Activated CD8-positive, alpha-beta T cell treated with anti-CD3 and anti-CD28 coated beads for 36 hours (primary cell): ENCODE results near the gene DNA2. TPM values are rescaled to one million over a fixed set of nuclear protein-coding genes. Genes with fewer than 3 reads are reported as not detected.

Source experiments
- ATAC-seq: fragments of 200-7000 bp; cut with Tn5 transposase; one replicate; pipeline ENCODE4 v1.10.0; 2021; ENCODE audit warnings: mild to moderate bottlenecking, moderate library complexity
- CTCF ChIA-PET: fragments of 350-600 bp; sonication (Branson Sonifier 250); formaldehyde crosslinking; loops from one replicate; lab custom pipeline; 2021; ENCODE audit warnings: antibody characterized with exemption; lab: Charles Lee
- POLR2A ChIA-PET: fragments of 350-600 bp; sonication (Branson Sonifier 250); formaldehyde crosslinking; loops from one replicate; lab custom pipeline; 2021; ENCODE audit warnings: antibody characterized with exemption; lab: Charles Lee
- DNase-seq: peaks from one replicate; pipeline ENCODE4 v3.0.0-alpha.2; 2020
- H3K27ac Mint-ChIP-seq: one replicate; pipeline ENCODE4 v1.8.0; 2021; ENCODE audit warnings: mild to moderate bottlenecking, mixed read lengths
- H3K27me3 Mint-ChIP-seq: one replicate; pipeline ENCODE4 v1.8.0; 2021; ENCODE audit warnings: mixed read lengths
- H3K36me3 Mint-ChIP-seq: one replicate; pipeline ENCODE4 v1.8.0; 2021; ENCODE audit warnings: low read depth, mixed read lengths
- H3K4me1 Mint-ChIP-seq: one replicate; pipeline ENCODE4 v1.8.0; 2021; ENCODE audit warnings: low read depth, mixed read lengths
- H3K4me3 Mint-ChIP-seq: one replicate; pipeline ENCODE4 v1.8.0; 2021; ENCODE audit warnings: mild to moderate bottlenecking, moderate library complexity, mixed read lengths
- H3K9me3 Mint-ChIP-seq: one replicate; pipeline ENCODE4 v1.8.0; 2021; ENCODE audit warnings: mixed read lengths
- intact Hi-C: fragments of 100-400 bp; cut with micrococcal nuclease; formaldehyde crosslinking; loops from one replicate; pipeline ENCODE4 v1.10.0; 2022
- total RNA-seq, 2 experiments: library from RNA; stranded (reverse); gene quantifications; one replicate each; pipeline ENCODE4 v1.2.3, GENCODE V29; 2021
- TF ChIP-seq, protein P1 (sequence below): fragments of 200-600 bp; IDR thresholded peaks from one replicate; pipeline ENCODE4 v1.8.0; 2022; ENCODE audit warnings: antibody characterized with exemption, mild to moderate bottlenecking

DNA2 gene
- total RNA-seq, 2 experiments from 2014 or later: 40.6 to 43.5 TPM

DNA sequence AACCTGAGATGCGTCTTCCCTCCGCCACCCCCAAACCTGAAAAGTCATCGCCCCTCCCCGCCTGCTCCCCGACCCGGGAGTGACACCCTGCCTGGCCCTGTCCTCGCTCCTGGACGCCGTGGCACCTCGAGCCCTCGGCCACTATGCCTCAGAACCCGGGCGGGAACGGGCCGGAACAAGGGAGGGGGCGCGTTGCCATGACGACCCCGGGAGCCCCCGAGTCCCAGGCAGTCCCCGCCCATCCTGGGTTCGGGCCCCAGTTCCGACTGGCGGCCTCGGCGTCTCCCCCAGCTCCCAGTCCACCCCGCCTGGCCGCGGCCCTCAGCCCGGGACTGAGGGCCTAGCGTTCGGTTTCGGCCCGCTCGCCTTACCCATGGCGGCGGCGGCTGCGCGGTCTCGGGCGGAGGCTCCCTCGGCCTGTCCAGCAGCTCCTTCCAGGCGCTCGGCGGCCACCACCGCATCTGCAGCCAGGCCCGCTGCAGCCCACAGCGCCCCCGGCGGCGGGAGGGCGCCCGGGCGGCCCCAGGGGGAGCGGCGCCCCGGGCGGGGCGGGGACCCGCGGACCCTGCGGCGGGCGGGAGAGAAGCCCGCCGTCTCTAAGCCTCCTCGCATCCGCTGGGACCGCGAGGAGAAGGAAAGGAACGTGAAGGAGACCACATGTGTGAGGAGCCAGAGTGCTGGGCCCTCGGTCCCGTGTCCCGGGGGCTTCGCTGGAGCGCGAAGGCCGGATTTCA, 64.8 kb downstream of the DNA2 start, which contains the start of gene RUFY2:
Gene RUFY2 (minus strand): TSS at position 463 of the 734 bp plus-strand sequence. CDS start 88 bp downstream, at position 375.
- intact Hi-C loops: no loop called here

DNA sequence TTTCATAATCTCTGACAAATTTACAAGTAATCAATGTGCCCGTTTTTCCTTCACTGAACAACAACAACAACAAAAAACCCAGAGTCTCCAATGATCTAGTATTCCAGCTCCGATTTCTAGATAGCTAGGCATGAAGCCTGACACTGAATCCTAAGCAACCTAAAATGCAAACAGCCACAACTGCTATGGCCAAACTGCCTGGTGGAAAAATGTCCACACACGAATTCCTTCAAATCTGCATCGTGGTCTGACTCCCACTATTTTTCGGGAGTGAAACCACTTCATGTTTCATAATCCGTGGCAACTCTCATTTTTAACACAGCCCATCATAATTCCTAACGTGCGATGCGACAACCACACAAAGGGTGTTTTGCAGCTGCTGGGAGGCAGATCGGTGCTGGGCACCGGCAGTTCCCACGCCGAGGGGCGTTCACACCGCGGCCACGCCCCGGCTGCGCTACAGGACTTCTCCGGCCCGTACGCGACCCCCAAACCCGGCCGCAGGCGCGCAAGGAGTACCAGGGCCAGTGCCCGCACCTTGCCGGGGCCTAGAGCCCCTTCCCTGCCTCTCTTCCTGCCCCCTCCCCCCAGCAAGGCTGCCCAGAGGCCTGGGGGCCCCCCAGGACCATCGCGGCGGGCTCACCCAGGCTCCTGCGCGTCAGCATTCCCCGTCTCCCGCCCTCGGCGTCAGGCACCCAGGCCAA, 65.5 kb downstream of the DNA2 start:
- TF ChIP-seq, protein P1, sequence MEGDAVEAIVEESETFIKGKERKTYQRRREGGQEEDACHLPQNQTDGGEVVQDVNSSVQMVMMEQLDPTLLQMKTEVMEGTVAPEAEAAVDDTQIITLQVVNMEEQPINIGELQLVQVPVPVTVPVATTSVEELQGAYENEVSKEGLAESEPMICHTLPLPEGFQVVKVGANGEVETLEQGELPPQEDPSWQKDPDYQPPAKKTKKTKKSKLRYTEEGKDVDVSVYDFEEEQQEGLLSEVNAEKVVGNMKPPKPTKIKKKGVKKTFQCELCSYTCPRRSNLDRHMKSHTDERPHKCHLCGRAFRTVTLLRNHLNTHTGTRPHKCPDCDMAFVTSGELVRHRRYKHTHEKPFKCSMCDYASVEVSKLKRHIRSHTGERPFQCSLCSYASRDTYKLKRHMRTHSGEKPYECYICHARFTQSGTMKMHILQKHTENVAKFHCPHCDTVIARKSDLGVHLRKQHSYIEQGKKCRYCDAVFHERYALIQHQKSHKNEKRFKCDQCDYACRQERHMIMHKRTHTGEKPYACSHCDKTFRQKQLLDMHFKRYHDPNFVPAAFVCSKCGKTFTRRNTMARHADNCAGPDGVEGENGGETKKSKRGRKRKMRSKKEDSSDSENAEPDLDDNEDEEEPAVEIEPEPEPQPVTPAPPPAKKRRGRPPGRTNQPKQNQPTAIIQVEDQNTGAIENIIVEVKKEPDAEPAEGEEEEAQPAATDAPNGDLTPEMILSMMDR: no peak
- Mint-ChIP-seq H3K27me3 (no peaks in the 10 kb centered on the region), H3K4me3 (peak overlapping the region; percentile 85), H3K9me3 (no peaks in the 10 kb centered on the region), H3K27ac (peak overlapping the region; percentile 86), H3K36me3 (no peaks in the 10 kb centered on the region), H3K4me1 (peaks cover 14% of the 10 kb centered on the region)
- DNase-seq (peak; percentile 56), ATAC-seq (peak; percentile 45)
- intact Hi-C loops: no loop called here
- ChIA-PET CTCF (interaction anchor here (0.7 to 1.9 kb wide), 13 partner anchors 8 to 421 kb away, joined by 3 to 10 read pairs (median 3); partner anchors contain the start of gene STOX1), POLR2A (interaction anchor here (0.5 to 1.0 kb wide), 5 partner anchors 9 to 74 kb away, joined by 3 read pairs; partner anchors contain the start of gene HNRNPH3)

More for the DNA sequence above, 64.8 kb downstream of the DNA2 start, which contains the start of gene RUFY2:
- CTCF ChIA-PET: interaction anchor here (0.7 to 1.9 kb wide), 13 partner anchors 9 to 420 kb away, joined by 3 to 10 read pairs (median 3); partner anchors contain the start of gene STOX1
- Mint-ChIP-seq H3K4me3 (peak within 1 kb of the TSS; percentile 85), H3K4me1 (peaks cover 14% of the 10 kb centered on the region), H3K9me3 (no peaks in the 10 kb centered on the region), H3K27ac (peak within 1 kb of the TSS; percentile 86), H3K36me3 (no peaks in the 10 kb centered on the region), H3K27me3 (no peaks in the 10 kb centered on the region)
- TF ChIP-seq, protein P1: peak; percentile 91
- DNase-seq: peak; percentile 80
- peak; percentile 92 for ATAC-seq
- POLR2A ChIA-PET: interaction anchor here (0.5 to 1.0 kb wide), 4 partner anchors 9 to 67 kb away, joined by 3 read pairs; no protein-coding TSS in a partner anchor

DNA sequence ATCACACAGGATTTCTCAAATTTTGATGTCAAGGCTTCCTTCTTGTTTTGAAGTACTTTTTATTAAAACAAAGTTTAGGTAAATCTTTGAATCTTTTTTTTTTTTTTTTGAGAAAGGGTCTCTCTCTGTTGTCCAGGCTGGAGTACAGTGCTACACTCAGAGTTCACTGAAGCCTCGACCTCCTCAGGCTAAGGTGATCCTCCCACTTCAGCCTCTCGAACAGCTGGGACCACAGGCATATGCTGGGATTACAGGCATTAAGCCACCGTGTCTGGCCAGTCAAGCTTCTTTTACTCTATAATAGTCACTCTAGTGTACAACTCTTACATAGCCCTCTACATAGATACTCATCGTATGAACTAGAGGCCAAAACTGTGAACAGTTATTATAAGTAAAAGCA, 68.1 kb downstream of the DNA2 start:
- ChIA-PET POLR2A (no interaction called here), CTCF (interaction anchor here (1.5 kb wide), 1 partner anchor 10 kb away, joined by 6 read pairs; no protein-coding TSS in a partner anchor)
- Mint-ChIP-seq H3K36me3 (peaks cover 4% of the 10 kb centered on the region), H3K27me3 (no peaks in the 10 kb centered on the region), H3K9me3 (no peaks in the 10 kb centered on the region), H3K27ac (no peak overlapping the region), H3K4me1 (peaks cover 14% of the 10 kb centered on the region), H3K4me3 (no peak overlapping the region)
- no peak for ATAC-seq
- DNase-seq: no peak
- intact Hi-C loops: no loop called here
- TF ChIP-seq, protein P1: no peak

DNA sequence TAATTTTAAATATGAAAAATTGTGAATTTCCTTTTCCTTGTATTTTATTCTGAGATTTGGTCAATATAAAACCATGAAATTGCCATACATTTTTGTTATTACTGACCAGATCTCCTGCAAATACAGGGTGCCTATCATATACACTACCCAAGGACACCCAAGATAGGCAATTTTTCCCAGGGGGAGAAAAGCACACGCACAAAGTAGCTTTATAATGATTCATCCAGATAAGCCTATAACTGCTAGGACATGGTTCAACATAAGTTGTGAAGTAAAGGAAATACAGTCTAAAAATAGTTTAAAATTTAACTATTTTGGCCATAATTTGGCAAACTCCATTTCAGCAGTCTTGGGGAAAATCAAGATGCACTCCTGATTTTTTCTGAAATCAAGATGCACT, 69.5 kb downstream of the DNA2 start:
- intact Hi-C loops: no loop called here
- TF ChIP-seq, protein P1: no peak
- peaks cover 4% of the 10 kb centered on the region for H3K36me3 Mint-ChIP-seq
- DNase-seq (no peak), ATAC-seq (no peak)
- H3K27me3 Mint-ChIP-seq: no peaks in the 10 kb centered on the region
- no peak overlapping the region for H3K27ac Mint-ChIP-seq
- POLR2A ChIA-PET: interaction anchor here (0.7 kb wide), 1 partner anchor 426 kb away, joined by 5 read pairs; no protein-coding TSS in a partner anchor
- H3K9me3 Mint-ChIP-seq: no peaks in the 10 kb centered on the region
- peaks cover 12% of the 10 kb centered on the region for H3K4me1 Mint-ChIP-seq
- CTCF ChIA-PET: no interaction called here
- H3K4me3 Mint-ChIP-seq: no peak overlapping the region
